Measurements from ENCODE around the gene CES1. TPM values are rescaled to one million over a fixed set of nuclear protein-coding genes. Genes with fewer than 3 reads are reported as not detected.
"Not testable (repeated sequence)": the region's sequence is repeated elsewhere in the genome, so short reads cannot be mapped to it uniquely, and the experiment has no call there.

Gene CES1
- under 1 TPM; 0.46 to 0.89 TPM for total RNA-seq

- Mint-ChIP-seq H3K9me3 (no peaks in the 10 kb centered on the region), H3K36me3 (ENCODE audit: low read depth) (no peaks in the 10 kb centered on the region), H3K4me3 (no peak within 1 kb of the TSS), H3K4me1 (no peaks in the 10 kb centered on the region), H3K27me3 (no peaks in the 10 kb centered on the region), H3K27ac (no peak within 1 kb of the TSS)
- CTCF ChIA-PET: interaction anchor here (0.9 kb wide), 1 partner anchor 12 kb away, joined by 3 read pairs; no protein-coding TSS in a partner anchor
- POLR2A ChIA-PET: no interaction called here
- no peak for DNase-seq
These were observed at the start of gene CES1 for GRCh38 chr16:55832773-55833691. Gene CES1, minus strand, starts transcription at chr16:55833096. Its CDS starts 41 bp downstream, at chr16:55833055.

GRCh38 chr16:55876854-55877253, 44.0 kb upstream of the CES1 start:
- CTCF ChIA-PET: interaction anchor here (0.5 kb wide), 1 partner anchor 21 kb away, joined by 3 read pairs; no protein-coding TSS in a partner anchor
- Mint-ChIP-seq H3K27ac (no peak overlapping the region), H3K9me3 (no peaks in the 10 kb centered on the region), H3K4me3 (no peak overlapping the region), H3K27me3 (no peaks in the 10 kb centered on the region), H3K4me1 (no peaks in the 10 kb centered on the region), H3K36me3 (ENCODE audit: low read depth) (no peaks in the 10 kb centered on the region)
- POLR2A ChIA-PET: no interaction called here
- no peak for DNase-seq

- Mint-ChIP-seq H3K9me3 (no peaks in the 10 kb centered on the region), H3K27me3 (no peaks in the 10 kb centered on the region), H3K4me3 (no peak within 1 kb of the TSS), H3K4me1 (no peaks in the 10 kb centered on the region), H3K27ac (no peak within 1 kb of the TSS), H3K36me3 (ENCODE audit: low read depth) (no peaks in the 10 kb centered on the region)
- ChIA-PET CTCF (interaction anchor here (0.6 kb wide), 1 partner anchor 9 kb away, joined by 3 read pairs; no protein-coding TSS in a partner anchor), POLR2A (no interaction called here)
- no peak for DNase-seq
These were observed 42.4 kb upstream of the CES1 start, which contains the start of gene CES5A for GRCh38 chr16:55875273-55875672. Gene CES5A, minus strand, starts transcription at chr16:55875373. Its CDS starts 152 bp downstream, at chr16:55875221.

GRCh38 chr16:55873122-55873521, 40.2 kb upstream of the CES1 start:
- Mint-ChIP-seq H3K36me3 (ENCODE audit: low read depth) (no peaks in the 10 kb centered on the region), H3K9me3 (no peaks in the 10 kb centered on the region), H3K4me3 (no peak overlapping the region), H3K4me1 (no peaks in the 10 kb centered on the region), H3K27ac (no peak overlapping the region), H3K27me3 (no peaks in the 10 kb centered on the region)
- DNase-seq: no peak
- ChIA-PET CTCF (interaction anchor here (0.6 to 0.9 kb wide), 2 partner anchors 16 to 30 kb away, joined by 3 to 4 read pairs; no protein-coding TSS in a partner anchor), POLR2A (no interaction called here)

- no peaks in the 10 kb centered on the region for H3K4me1 Mint-ChIP-seq
- no peaks in the 10 kb centered on the region for H3K9me3 Mint-ChIP-seq
- no peaks in the 10 kb centered on the region for H3K36me3 Mint-ChIP-seq (ENCODE audit: low read depth)
- no peak for DNase-seq
- no peaks in the 10 kb centered on the region for H3K27me3 Mint-ChIP-seq
- H3K27ac Mint-ChIP-seq: no peak overlapping the region
- H3K4me3 Mint-ChIP-seq: no peak overlapping the region
- ChIA-PET CTCF (interaction anchor here (0.9 kb wide), 1 partner anchor 15 kb away, joined by 3 read pairs; no protein-coding TSS in a partner anchor), POLR2A (no interaction called here)
These were observed 39.2 kb upstream of the CES1 start for GRCh38 chr16:55872130-55872529.

- POLR2A ChIA-PET: no interaction called here
- Mint-ChIP-seq H3K9me3 (no peaks in the 10 kb centered on the region), H3K4me1 (no peaks in the 10 kb centered on the region), H3K36me3 (ENCODE audit: low read depth) (no peaks in the 10 kb centered on the region), H3K27ac (no peak overlapping the region), H3K4me3 (no peak overlapping the region), H3K27me3 (no peaks in the 10 kb centered on the region)
- CTCF ChIA-PET: no interaction called here
- no peak for DNase-seq
These were observed 38.6 kb upstream of the CES1 start for GRCh38 chr16:55871411-55872038.

GRCh38 chr16:55868980-55869379, 36.1 kb upstream of the CES1 start:
- Mint-ChIP-seq H3K36me3 (ENCODE audit: low read depth) (no peaks in the 10 kb centered on the region), H3K27ac (no peak overlapping the region), H3K4me1 (no peaks in the 10 kb centered on the region), H3K9me3 (no peaks in the 10 kb centered on the region), H3K27me3 (no peaks in the 10 kb centered on the region), H3K4me3 (no peak overlapping the region)
- DNase-seq: no peak
- CTCF ChIA-PET: no interaction called here
- POLR2A ChIA-PET: no interaction called here

- CTCF ChIA-PET: no interaction called here
- Mint-ChIP-seq H3K27ac (no peak overlapping the region), H3K27me3 (no peaks in the 10 kb centered on the region), H3K4me1 (no peaks in the 10 kb centered on the region), H3K4me3 (no peak overlapping the region), H3K36me3 (ENCODE audit: low read depth) (no peaks in the 10 kb centered on the region), H3K9me3 (no peaks in the 10 kb centered on the region)
- POLR2A ChIA-PET: no interaction called here
- no peak for DNase-seq
These were observed 35.2 kb upstream of the CES1 start for GRCh38 chr16:55868137-55868536.

GRCh38 chr16:55861288-55861687, 28.4 kb upstream of the CES1 start:
- Mint-ChIP-seq H3K27me3 (peaks cover 3% of the 10 kb centered on the region), H3K27ac (no peak overlapping the region), H3K4me3 (no peak overlapping the region), H3K4me1 (no peaks in the 10 kb centered on the region), H3K9me3 (no peaks in the 10 kb centered on the region), H3K36me3 (ENCODE audit: low read depth) (no peaks in the 10 kb centered on the region)
- ChIA-PET POLR2A (no interaction called here), CTCF (no interaction called here)
- DNase-seq: no peak

- H3K36me3 Mint-ChIP-seq (ENCODE audit: low read depth); POLR2A ChIA-PET; H3K9me3 Mint-ChIP-seq; H3K4me3 Mint-ChIP-seq; H3K27ac Mint-ChIP-seq; H3K27me3 Mint-ChIP-seq; DNase-seq; H3K4me1 Mint-ChIP-seq: not testable (repeated sequence)
- CTCF ChIA-PET: interaction anchor here (0.6 kb wide), 1 partner anchor 15 kb away, joined by 3 read pairs; no protein-coding TSS in a partner anchor
These were observed 24.8 kb upstream of the CES1 start for GRCh38 chr16:55857650-55858049.

GRCh38 chr16:55856950-55857349, 24.1 kb upstream of the CES1 start:
- H3K27me3 Mint-ChIP-seq: peaks cover 5% of the 10 kb centered on the region
- CTCF ChIA-PET: interaction anchor here (0.6 kb wide), 1 partner anchor 16 kb away, joined by 3 read pairs; no protein-coding TSS in a partner anchor
- no peaks in the 10 kb centered on the region for H3K4me1 Mint-ChIP-seq

GRCh38 chr16:55853114-55853513, 20.2 kb upstream of the CES1 start:
- Mint-ChIP-seq H3K9me3 (no peaks in the 10 kb centered on the region), H3K4me3 (no peak overlapping the region), H3K4me1 (no peaks in the 10 kb centered on the region), H3K27ac (no peak overlapping the region), H3K27me3 (peaks cover 2% of the 10 kb centered on the region), H3K36me3 (ENCODE audit: low read depth) (no peaks in the 10 kb centered on the region)
- ChIA-PET POLR2A (no interaction called here), CTCF (no interaction called here)
- no peak for DNase-seq

More at GRCh38 chr16:55856950-55857349, 24.1 kb upstream of the CES1 start:
- POLR2A ChIA-PET: no interaction called here
- Mint-ChIP-seq H3K36me3 (ENCODE audit: low read depth) (no peaks in the 10 kb centered on the region), H3K9me3 (no peaks in the 10 kb centered on the region), H3K4me3 (no peak overlapping the region), H3K27ac (no peak overlapping the region)
- no peak for DNase-seq

GRCh38 chr16:55849536-55849935, 16.6 kb upstream of the CES1 start:
- peaks cover 5% of the 10 kb centered on the region for H3K27me3 Mint-ChIP-seq
- no peak overlapping the region for H3K27ac Mint-ChIP-seq
- no peaks in the 10 kb centered on the region for H3K9me3 Mint-ChIP-seq
- POLR2A ChIA-PET: no interaction called here
- H3K4me3 Mint-ChIP-seq: no peak overlapping the region
- H3K4me1 Mint-ChIP-seq: no peaks in the 10 kb centered on the region
- DNase-seq: no peak
- CTCF ChIA-PET: no interaction called here
- H3K36me3 Mint-ChIP-seq (ENCODE audit: low read depth): no peaks in the 10 kb centered on the region
